Mononuclear cell (primary cell): Measurements from ENCODE around the gene CDH23. TPM values are rescaled to one million over a fixed set of nuclear protein-coding genes. Genes with fewer than 3 reads are reported as not detected.

ENCODE experiments used
- H3K27me3 ChIP-seq: 2 replicates; pipeline ENCODE4 v1.6.0; 2011; ENCODE audit warnings: low read length, control low read depth; ENCODE audit not compliant: insufficient read depth
- H3K4me1 ChIP-seq: 2 replicates; pipeline ENCODE4 v1.5.1; 2011; ENCODE audit warnings: mild to moderate bottlenecking, low read length, control low read depth; ENCODE audit not compliant: insufficient read depth
- H3K4me3 ChIP-seq: 2 replicates; pipeline ENCODE4 v1.5.1; 2011; ENCODE audit warnings: mild to moderate bottlenecking, low read length, moderate library complexity
- H3K9me3 ChIP-seq: 2 replicates; pipeline ENCODE4 v1.5.1; 2011; ENCODE audit warnings: low read depth, mild to moderate bottlenecking, control low read depth, low read length
- total RNA-seq: library from RNA; depleted of rRNA; stranded (reverse); fragments of >200 nt; gene quantifications from one replicate; pipeline ENCODE4 v1.2.3, GENCODE V29; 2012

The CDH23 gene
- total RNA-seq, 1 donor: 5.0 TPM

DNA sequence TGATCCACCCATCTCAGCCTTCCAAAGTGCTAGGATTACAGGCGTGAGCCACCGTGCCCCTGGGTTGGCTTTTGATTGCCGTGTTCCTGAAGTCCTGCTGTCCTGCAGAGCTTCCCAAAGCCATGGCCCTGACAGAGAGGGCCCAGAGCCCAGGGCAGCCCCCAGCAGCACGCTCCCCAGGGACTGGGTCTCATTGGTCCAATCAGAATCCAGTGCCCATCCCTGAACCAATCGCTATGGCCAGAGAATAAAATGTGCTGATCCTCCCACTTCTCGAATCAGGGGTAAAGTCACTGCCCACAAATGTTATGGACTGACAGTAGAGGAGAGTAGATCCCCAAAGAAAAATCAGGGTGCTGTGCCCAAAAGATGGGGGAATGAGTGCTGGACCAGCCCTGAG lies 327.8 kb downstream of the CDH23 start:
- H3K27me3 ChIP-seq: no peaks in the 10 kb centered on the region
- H3K4me1 ChIP-seq: peaks cover 64% of the 10 kb centered on the region
- no peaks in the 10 kb centered on the region for H3K9me3 ChIP-seq
- no peak overlapping the region for H3K4me3 ChIP-seq

DNA sequence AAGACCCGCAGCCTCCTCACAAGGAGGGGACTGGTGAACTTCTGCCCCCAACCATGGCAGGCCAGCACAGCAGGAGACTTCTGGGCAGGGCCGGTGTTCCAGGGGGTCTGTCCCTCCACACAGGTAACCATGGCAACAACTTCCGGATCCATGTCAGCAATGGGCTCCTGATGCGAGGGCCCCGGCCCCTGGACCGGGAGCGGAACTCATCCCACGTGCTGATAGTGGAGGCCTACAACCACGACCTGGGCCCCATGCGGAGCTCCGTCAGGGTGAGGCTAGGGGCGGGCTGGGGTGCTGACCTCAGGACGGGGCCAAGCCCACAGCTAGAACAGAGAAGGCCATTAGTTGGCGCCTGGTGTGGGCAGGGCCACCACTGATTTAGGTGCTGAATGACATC lies 328.5 kb downstream of the CDH23 start:
- H3K4me3 ChIP-seq: no peak overlapping the region
- peaks cover 71% of the 10 kb centered on the region for H3K4me1 ChIP-seq
- H3K9me3 ChIP-seq: no peaks in the 10 kb centered on the region
- H3K27me3 ChIP-seq: no peaks in the 10 kb centered on the region

DNA sequence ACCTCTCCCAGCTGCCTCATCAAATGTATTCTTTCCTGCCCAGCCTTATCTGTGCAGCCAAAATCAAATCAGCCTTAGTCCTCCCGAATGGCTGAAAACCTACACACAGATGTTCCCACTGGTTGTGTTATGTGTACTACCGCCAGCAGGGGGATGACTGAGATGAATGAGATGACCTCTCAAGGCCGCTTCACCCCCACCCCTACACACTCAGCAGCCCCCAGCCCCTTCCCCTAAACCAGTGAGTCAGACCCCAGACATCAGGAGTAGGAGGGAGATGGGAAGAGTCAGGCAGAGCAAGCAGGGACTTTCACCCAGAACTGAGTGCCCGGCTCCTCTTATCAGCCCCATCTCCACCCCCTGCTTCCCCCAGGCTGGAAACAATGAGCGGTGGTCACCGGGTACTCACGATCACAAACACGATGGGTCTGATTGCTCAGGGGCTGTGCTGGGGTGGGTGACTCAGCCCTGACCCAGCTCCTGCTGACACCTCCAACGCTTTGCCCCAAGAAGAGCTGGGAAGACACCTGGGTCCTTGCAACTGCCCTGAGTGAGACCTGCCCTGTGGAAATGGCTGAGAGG lies 329.4 kb downstream of the CDH23 start:
- Histone ChIP-seq H3K9me3 (no peaks in the 10 kb centered on the region), H3K4me1 (peaks cover 80% of the 10 kb centered on the region), H3K4me3 (no peak overlapping the region), H3K27me3 (no peaks in the 10 kb centered on the region)

DNA sequence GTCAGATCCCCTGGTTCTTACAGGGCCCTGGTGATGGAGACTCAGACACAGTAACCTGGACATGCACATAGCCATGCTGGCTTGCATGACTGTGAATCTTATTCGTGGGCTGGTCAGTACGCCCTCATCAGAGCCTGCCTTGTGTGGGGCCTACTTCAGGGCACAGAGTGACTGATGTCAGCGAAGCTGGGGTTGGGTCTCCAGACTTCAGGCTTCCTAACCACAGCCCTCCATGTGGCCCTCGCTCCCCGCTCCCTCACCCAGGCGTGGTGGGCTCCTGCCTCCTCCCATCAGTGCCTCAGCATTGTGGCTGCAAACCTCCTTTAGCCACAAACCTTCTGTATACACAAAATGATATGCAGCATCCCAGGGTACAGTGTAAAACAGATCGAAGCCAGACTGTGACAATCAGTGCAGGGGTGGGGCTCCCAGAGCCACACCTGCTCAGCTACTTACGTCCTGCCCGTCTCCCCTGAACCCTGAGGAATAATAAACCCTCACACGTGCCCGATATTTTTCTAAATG lies 329.9 kb downstream of the CDH23 start:
- H3K4me1 ChIP-seq: peaks cover 85% of the 10 kb centered on the region
- no peaks in the 10 kb centered on the region for H3K9me3 ChIP-seq
- H3K4me3 ChIP-seq: no peak overlapping the region

DNA sequence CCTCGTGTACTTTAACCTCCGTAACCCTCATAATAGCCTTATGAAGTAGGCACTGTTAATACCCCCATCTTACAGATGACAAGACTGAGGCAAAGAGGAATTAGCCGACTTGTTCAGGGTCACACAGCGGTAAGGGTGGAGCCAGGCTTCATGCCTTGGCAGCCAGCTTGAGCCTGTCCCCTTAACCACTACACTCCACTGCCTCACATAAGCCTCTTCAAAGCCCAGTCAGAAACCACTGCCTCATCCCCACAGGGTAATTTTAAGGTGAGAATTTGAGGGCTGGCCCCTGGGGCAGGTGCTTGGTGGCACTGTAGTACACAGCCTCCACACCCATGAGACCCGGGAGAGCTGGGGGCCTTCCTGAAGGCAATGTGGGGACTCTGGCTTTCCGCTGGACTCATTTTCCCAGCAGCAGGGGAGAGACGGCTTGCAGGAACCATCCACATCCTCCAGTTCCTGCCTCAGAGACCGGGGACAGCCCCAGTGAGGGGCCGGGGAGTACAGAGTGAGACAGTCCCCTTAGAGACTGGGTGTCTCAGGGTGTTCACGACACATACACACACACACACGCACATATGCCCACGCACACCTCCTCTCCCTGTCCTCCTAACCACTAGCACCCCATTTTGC lies 330.5 kb downstream of the CDH23 start:
- Histone ChIP-seq H3K9me3 (no peaks in the 10 kb centered on the region), H3K4me3 (no peak overlapping the region), H3K4me1 (peaks cover 91% of the 10 kb centered on the region), H3K27me3 (no peaks in the 10 kb centered on the region)

More for the DNA sequence above, 329.9 kb downstream of the CDH23 start:
- H3K27me3 ChIP-seq: no peaks in the 10 kb centered on the region

DNA sequence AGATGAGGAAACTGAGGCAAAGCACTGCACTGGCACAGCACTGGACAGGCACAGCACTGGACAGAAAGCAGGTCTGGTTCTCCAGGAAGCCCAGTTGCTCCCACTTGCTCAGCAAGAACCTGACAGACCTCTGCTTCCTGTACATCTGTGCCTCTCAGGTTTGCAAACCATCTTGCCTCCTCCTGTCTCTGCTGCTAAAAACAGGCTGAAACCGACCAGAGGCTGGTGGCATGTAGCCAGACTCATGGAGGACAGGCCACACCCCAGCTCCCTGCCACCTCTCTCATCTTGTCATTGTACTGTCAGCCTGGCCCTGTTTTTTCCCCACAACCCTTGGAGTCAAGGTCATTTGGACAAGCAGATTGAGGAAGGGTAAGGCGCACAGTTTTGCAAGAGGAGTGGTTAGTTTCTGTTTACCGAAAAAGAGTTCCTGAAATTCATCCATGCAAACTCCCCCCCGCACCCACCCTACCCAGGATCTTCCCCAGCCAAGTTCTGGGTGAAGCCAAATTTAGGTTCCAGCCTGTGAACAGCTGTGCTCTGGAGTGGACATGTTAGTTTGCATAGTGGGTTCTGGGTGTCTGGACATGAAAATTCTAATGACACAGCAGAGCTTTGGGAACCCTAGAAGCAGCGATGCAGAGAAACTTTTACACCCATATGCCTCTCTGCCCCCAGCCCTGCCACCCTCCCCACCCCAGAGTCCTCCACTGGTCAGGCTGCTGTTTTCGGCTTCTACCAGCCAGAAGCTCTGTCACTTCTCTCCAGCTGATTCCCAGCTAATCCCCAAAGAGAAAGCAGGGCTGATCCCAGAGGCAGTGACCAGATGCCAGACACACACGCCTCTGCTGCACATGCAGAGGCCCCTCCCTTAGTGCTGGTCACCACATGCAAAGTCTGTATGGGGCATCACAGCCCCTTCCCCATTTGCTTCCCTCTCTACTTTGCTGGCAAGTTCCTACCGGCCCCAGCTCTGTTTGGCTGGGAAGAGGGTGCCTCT lies 331.3 kb downstream of the CDH23 start:
- no peak overlapping the region for H3K4me3 ChIP-seq
- no peaks in the 10 kb centered on the region for H3K27me3 ChIP-seq
- no peaks in the 10 kb centered on the region for H3K9me3 ChIP-seq
- H3K4me1 ChIP-seq: peaks cover 98% of the 10 kb centered on the region

DNA sequence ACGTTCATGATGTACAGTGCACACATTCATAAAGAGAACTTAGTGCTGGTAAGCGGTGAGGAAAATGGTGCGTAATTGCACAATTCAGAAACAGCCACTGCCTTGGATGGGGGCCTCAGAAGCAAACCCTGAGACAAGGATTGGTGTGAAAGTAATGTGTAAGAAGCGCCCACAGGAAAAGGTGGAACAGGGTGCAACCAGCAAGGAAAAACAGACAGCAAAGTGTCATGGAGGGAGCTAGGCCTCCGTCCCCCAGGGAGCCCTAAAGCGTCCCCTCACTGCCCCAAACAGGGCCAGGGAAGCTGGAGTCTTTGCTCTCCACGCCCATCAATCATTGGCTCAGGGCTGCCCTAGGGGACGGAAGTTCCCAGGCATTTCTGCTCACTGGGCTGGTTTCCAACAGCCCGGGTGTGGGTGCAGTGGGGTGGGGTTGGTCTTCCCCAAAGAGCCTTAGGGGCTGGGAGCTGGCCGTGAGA lies 332.5 kb downstream of the CDH23 start:
- no peak overlapping the region for H3K4me3 ChIP-seq
- peaks cover 96% of the 10 kb centered on the region for H3K4me1 ChIP-seq

DNA sequence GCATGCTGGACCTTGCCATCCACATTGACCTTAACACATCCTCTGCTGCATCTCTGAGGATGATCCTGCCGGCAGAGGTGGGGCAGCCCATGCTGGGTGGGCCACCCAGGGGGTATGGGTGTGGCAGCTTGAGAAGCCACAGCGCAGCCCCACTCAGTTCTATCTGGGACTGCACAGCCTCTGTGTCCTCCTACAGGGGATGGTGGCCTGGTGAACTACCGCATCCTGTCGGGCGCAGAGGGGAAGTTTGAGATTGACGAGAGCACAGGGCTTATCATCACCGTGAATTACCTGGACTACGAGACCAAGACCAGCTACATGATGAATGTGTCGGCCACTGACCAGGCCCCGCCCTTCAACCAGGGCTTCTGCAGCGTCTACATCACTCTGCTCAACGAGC lies 335.1 kb downstream of the CDH23 start:
- Histone ChIP-seq H3K4me1 (peaks cover 96% of the 10 kb centered on the region), H3K27me3 (no peaks in the 10 kb centered on the region), H3K9me3 (no peaks in the 10 kb centered on the region), H3K4me3 (no peak overlapping the region)

More for the DNA sequence above, 332.5 kb downstream of the CDH23 start:
- no peaks in the 10 kb centered on the region for H3K9me3 ChIP-seq
- no peaks in the 10 kb centered on the region for H3K27me3 ChIP-seq

DNA sequence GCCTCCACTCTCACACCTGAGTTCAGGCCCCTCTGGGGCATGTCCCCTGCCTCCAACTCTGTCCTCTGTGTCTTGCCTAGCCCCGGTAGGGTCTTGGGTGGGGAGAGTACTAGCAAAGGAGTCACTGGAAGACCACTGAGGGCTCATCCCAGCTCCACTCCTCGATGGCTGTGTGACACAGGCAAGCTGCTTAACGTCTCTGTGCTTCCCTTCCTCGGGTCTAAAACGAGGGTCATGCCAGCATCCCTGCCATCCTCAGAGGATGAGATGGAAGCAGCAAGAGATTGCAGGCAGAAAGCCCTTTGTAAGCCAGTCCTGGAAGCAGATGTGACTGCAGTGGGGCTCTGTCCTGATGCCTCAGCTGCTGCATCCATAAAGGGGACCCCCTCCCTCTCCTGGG lies 338.1 kb downstream of the CDH23 start:
- Histone ChIP-seq H3K4me3 (no peak overlapping the region), H3K27me3 (no peaks in the 10 kb centered on the region), H3K9me3 (no peaks in the 10 kb centered on the region), H3K4me1 (peaks cover 96% of the 10 kb centered on the region)

DNA sequence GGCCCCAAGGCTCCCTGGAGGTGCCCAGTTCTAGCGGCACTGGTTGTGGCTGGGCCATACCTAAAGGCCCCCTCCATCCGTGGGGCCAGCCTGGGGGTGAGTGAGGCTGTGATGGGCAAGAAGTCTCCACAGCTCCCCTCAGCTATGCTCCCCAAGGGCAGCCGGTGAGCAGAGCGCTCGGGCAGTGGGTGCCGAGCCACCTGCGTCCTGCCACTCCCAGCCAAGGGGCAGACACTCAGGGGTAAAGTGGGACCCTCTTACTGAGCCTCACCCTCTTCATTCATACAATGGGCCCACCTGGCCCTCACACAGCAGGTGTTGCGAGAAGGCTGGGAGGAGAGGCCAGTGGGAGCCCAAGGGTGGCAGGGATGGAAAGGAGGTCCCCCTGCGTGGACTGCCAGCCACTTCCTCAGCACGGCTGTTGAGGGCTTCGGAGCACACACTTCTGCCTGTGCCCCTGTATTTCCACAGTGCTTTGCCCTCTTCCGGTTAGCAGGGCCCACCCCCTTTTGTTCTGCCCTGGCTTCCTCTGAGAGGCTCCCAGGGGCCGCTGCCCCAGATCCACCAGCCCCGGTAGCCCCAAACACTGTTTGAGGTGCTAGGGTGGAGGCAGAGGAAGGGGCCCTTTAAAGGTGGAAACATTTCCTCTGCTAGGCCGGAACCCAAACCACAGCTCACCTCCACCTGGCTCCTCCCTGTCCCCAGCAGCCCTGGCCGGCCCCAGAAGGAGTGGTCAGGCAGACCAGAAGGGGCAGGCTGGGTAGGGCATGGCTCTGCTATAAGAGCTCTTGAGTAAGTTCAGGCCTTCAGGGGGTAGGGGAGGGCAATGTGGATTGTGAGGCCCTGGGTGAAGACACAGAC lies 339.2 kb downstream of the CDH23 start:
- Histone ChIP-seq H3K27me3 (no peaks in the 10 kb centered on the region), H3K4me1 (peaks cover 96% of the 10 kb centered on the region), H3K4me3 (no peak overlapping the region), H3K9me3 (no peaks in the 10 kb centered on the region)

DNA sequence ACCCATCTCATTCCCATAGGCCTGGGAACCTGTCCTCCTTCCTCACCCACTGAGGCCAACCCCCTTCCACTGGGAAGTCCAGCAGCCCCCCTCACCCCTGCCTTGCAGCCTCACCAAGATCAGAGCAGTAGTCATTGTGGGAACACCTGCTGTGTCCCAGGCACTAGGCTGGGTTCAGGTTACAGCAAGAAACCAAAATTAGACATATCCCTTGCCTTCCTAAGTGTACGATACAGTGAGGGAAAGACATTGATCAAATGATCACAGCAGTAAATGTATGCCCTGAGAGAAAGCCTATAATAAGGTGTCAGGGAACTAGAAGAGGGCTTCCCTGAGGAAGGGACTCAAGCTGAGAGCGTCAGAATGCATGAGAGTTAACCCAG lies 339.8 kb downstream of the CDH23 start:
- H3K4me3 ChIP-seq: no peak overlapping the region

DNA sequence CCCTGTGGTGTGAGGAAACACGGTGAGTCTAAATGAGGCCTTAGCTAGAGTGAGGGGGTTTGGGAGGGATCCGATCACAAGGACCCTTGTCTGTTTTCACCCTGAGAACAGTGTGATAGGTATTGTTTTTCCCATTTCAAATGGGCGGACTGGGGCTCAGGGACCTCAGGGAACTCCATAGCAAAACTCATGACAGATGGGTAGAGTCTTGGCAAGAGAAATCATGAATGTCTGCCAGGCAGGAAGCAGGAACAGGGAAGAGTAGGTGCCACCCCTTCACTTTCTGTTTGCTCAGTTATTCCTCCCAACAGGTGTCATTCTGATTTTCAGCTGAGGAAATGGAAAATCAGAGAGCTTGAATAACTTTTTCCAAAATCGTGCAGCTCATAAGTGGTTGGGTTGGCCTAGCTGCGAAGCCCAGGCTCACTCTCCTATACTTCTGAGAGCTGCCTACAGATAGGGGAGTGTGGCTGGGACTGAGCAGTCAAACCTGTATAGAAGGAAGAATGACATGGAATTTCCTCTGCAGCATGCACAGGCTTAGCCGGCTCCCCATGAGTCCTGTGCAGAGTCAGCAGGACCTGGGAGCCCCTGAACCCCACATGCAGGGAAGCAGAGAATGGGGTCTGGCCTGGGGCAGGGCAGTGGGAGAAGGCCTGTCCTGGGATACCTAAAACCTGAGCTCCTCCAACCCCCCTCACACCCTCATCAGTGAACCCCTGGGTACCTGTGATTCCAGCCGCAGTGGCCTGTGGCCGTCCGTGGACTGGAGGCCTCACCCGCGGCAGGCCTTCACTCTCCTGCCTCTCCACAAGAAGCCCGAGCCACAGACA lies 340.5 kb downstream of the CDH23 start:
- Histone ChIP-seq H3K9me3 (no peaks in the 10 kb centered on the region), H3K4me3 (no peak overlapping the region), H3K27me3 (no peaks in the 10 kb centered on the region), H3K4me1 (peaks cover 96% of the 10 kb centered on the region)

More for the DNA sequence above, 339.8 kb downstream of the CDH23 start:
- H3K9me3 ChIP-seq: no peaks in the 10 kb centered on the region
- peaks cover 96% of the 10 kb centered on the region for H3K4me1 ChIP-seq
- H3K27me3 ChIP-seq: no peaks in the 10 kb centered on the region

DNA sequence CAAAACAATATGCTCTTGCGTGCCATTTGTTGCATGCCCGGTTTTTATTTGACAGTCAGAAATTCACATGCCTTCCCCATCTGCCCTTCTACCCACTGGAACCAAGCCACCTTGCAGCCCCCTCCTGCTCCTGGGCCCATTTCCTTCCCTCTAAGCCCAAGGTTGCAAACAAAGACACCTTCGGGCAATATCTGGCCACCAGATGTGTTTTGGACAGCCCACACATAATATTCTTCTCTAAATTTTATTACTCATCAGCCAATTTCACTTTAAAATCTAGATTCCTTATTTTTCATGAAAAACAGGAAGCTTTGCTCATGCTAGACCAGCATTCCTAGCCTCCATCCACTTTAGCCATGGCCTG lies 341.1 kb downstream of the CDH23 start:
- H3K4me3 ChIP-seq: no peak overlapping the region
- H3K4me1 ChIP-seq: peaks cover 98% of the 10 kb centered on the region

More for the DNA sequence above, 341.1 kb downstream of the CDH23 start:
- Histone ChIP-seq H3K27me3 (no peaks in the 10 kb centered on the region), H3K9me3 (no peaks in the 10 kb centered on the region)
